GM12801 (cell line): ENCODE data around the gene HSPG2.

Experiments used
- CTCF ChIP-seq: IDR thresholded peaks from one replicate; pipeline ENCODE4 v1.5.1; 2011; ENCODE audit warnings: control low read depth; ENCODE audit not compliant: insufficient read length; ENCODE audit errors: extremely low read depth

Gene HSPG2

GRCh38 chr1:21849909-21850576 lies 87.1 kb downstream of the HSPG2 start:
- TF ChIP-seq CTCF, result no peak

GRCh38 chr1:21848524-21849174 lies 88.5 kb downstream of the HSPG2 start:
- no peak for TF ChIP-seq CTCF

- no peak for TF ChIP-seq CTCF
Measured at GRCh38 chr1:21847223-21848205, 89.6 kb downstream of the HSPG2 start.

- TF ChIP-seq CTCF, result no peak
Measured at GRCh38 chr1:21845646-21846641, 91.2 kb downstream of the HSPG2 start.

GRCh38 chr1:21843996-21844395 lies 93.1 kb downstream of the HSPG2 start:
- no peak for TF ChIP-seq CTCF

GRCh38 chr1:21843208-21843607 lies 93.9 kb downstream of the HSPG2 start:
- TF ChIP-seq CTCF, result no peak
